GM10847 (cell line): ENCODE results near the gene TMEM115.

ENCODE experiments used
- POLR2A ChIP-seq: IDR thresholded peaks from 2 replicates; pipeline ENCODE4 v1.6.1; 2011; ENCODE audit not compliant: insufficient read length; ENCODE audit errors: extremely low read depth

Gene TMEM115

GRCh38 chr3:50358911-50359759 is at the start of gene TMEM115:
Gene TMEM115 (minus strand): TSS chr3:50359521. CDS start chr3:50359063, 458 bp downstream.
- TF ChIP-seq POLR2A, result peak; percentile 54

- no peak for TF ChIP-seq POLR2A
Observed at GRCh38 chr3:50408443-50408944, 49.2 kb upstream of the TMEM115 start.

- TF ChIP-seq POLR2A, result no peak
Observed at GRCh38 chr3:50406487-50406886, 47.2 kb upstream of the TMEM115 start.

GRCh38 chr3:50405249-50405648 is 45.9 kb upstream of the TMEM115 start:
- no peak for TF ChIP-seq POLR2A

GRCh38 chr3:50401978-50402595 is 42.8 kb upstream of the TMEM115 start:
- TF ChIP-seq POLR2A, result no peak

GRCh38 chr3:50396502-50396901 is 37.2 kb upstream of the TMEM115 start:
- no peak for TF ChIP-seq POLR2A

GRCh38 chr3:50395070-50395860 is 35.9 kb upstream of the TMEM115 start:
- no peak for TF ChIP-seq POLR2A

- no peak for TF ChIP-seq POLR2A
Observed at GRCh38 chr3:50393061-50393460, 33.7 kb upstream of the TMEM115 start.

GRCh38 chr3:50392101-50392715 is 32.9 kb upstream of the TMEM115 start:
- no peak for TF ChIP-seq POLR2A

GRCh38 chr3:50390508-50391224 is 31.3 kb upstream of the TMEM115 start:
- no peak for TF ChIP-seq POLR2A

- TF ChIP-seq POLR2A, result no peak
Observed at GRCh38 chr3:50389414-50389767, 30.1 kb upstream of the TMEM115 start.

- no peak for TF ChIP-seq POLR2A
Observed at GRCh38 chr3:50388720-50389413, 29.5 kb upstream of the TMEM115 start.

- no peak for TF ChIP-seq POLR2A
Observed at GRCh38 chr3:50388016-50388719, 28.8 kb upstream of the TMEM115 start.
